ENCODE data around the gene CDC42BPA. TPM values are rescaled to one million over a fixed set of nuclear protein-coding genes. Genes with fewer than 3 reads are reported as not detected.

CDC42BPA gene
- polyA plus RNA-seq, 1 donor from 2014 or later, result 22.9 TPM

GRCh38 chr1:227314014-227314848 lies 4.1 kb downstream of the CDC42BPA start:
- Histone ChIP-seq H3K36me3 (ENCODE audit: insufficient read depth, low read length) (no peaks in the 10 kb centered on the region), H3K27me3 (ENCODE audit: insufficient read depth, low read depth, low read length) (no peaks in the 10 kb centered on the region), H3K27ac (ENCODE audit: low read length) (no peak overlapping the region), H4K20me1 (ENCODE audit: insufficient read depth) (no peaks in the 10 kb centered on the region), H3K4me2 (ENCODE audit: low read length) (peak overlapping the region; percentile 85), H3K9me2 (ENCODE audit: insufficient read depth, low read length) (no peaks in the 10 kb centered on the region), H3F3A (ENCODE audit: insufficient read depth, low read length, poor library complexity, severe bottlenecking) (no peaks in the 10 kb centered on the region), H2AFZ (ENCODE audit: low read depth, low read length) (no peak overlapping the region), H3K79me2 (replicated peaks; ENCODE audit: insufficient read depth, low read length) (peaks cover 76% of the 10 kb centered on the region), H3K4me3 (ENCODE audit: low read length) (peak overlapping the region; percentile 84), H3K9me3 (ENCODE audit: low read length) (no peaks in the 10 kb centered on the region), H3K9ac (ENCODE audit: low read length) (no peak overlapping the region)
- TF ChIP-seq EZH2 (IDR thresholded peaks at IDR 0.05; ENCODE audit: borderline replicate concordance, insufficient read depth, low read length, poor library complexity, severe bottlenecking) (no peak), POLR2AphosphoS5 (IDR thresholded peaks at IDR 0.05) (no peak), CTCF (IDR thresholded peaks at IDR 0.05; ENCODE audit: poor library complexity, severe bottlenecking) (no peak), REST (IDR thresholded peaks at IDR 0.05; ENCODE audit: borderline replicate concordance) (no peak), SMC3 (conservative IDR thresholded peaks at IDR 0.05; ENCODE audit: poor library complexity) (no peak), EP300 (conservative IDR thresholded peaks at IDR 0.05; ENCODE audit: poor library complexity, severe bottlenecking) (no peak), MXI1 (conservative IDR thresholded peaks at IDR 0.05; ENCODE audit: poor library complexity, severe bottlenecking) (no peak), TAF1 (IDR thresholded peaks at IDR 0.05; ENCODE audit: low read depth) (no peak), RAD21 (conservative IDR thresholded peaks at IDR 0.05) (no peak)

GRCh38 chr1:227312361-227313025 lies 5.8 kb downstream of the CDC42BPA start:
- Histone ChIP-seq H3K4me3 (ENCODE audit: low read length) (no peak overlapping the region), H3K79me2 (replicated peaks; ENCODE audit: insufficient read depth, low read length) (peaks cover 90% of the 10 kb centered on the region), H3K36me3 (ENCODE audit: insufficient read depth, low read length) (no peaks in the 10 kb centered on the region), H3K9me3 (ENCODE audit: low read length) (no peaks in the 10 kb centered on the region), H4K20me1 (ENCODE audit: insufficient read depth) (no peaks in the 10 kb centered on the region), H2AFZ (ENCODE audit: low read depth, low read length) (no peak overlapping the region), H3K9ac (ENCODE audit: low read length) (no peak overlapping the region), H3K4me2 (ENCODE audit: low read length) (no peak overlapping the region), H3K27ac (ENCODE audit: low read length) (no peak overlapping the region), H3F3A (ENCODE audit: insufficient read depth, low read length, poor library complexity, severe bottlenecking) (no peaks in the 10 kb centered on the region), H3K9me2 (ENCODE audit: insufficient read depth, low read length) (no peaks in the 10 kb centered on the region), H3K27me3 (ENCODE audit: insufficient read depth, low read depth, low read length) (no peaks in the 10 kb centered on the region)
- TF ChIP-seq CTCF (IDR thresholded peaks at IDR 0.05; ENCODE audit: poor library complexity, severe bottlenecking) (no peak), TAF1 (IDR thresholded peaks at IDR 0.05; ENCODE audit: low read depth) (no peak), MXI1 (conservative IDR thresholded peaks at IDR 0.05; ENCODE audit: poor library complexity, severe bottlenecking) (no peak), EZH2 (IDR thresholded peaks at IDR 0.05; ENCODE audit: borderline replicate concordance, insufficient read depth, low read length, poor library complexity, severe bottlenecking) (no peak), SMC3 (conservative IDR thresholded peaks at IDR 0.05; ENCODE audit: poor library complexity) (no peak)
